Mesenchymal stem cell (in vitro differentiated cells and primary cell): ENCODE data around the gene PCDHGA1.
A peak's percentile ranks its signal among the peaks of the same experiment; 100 is the strongest.
"Not testable (repeated sequence)": the region's sequence is repeated elsewhere in the genome, so short reads cannot be mapped to it uniquely, and the experiment has no call there.

Experiments
- DNase-seq: peaks from one replicate; pipeline ENCODE4 v3.0.0-alpha.2; 2013
- H2AFZ ChIP-seq: one replicate; pipeline ENCODE4 v1.6.1; 2013; ENCODE audit warnings: low read depth, mild to moderate bottlenecking, control low read depth, inconsistent platforms, low read length, moderate library complexity
- H2AK5ac ChIP-seq: 2 replicates; pipeline ENCODE4 v1.6.1; 2013; ENCODE audit warnings: low read length, moderate library complexity, mild to moderate bottlenecking, inconsistent platforms; ENCODE audit not compliant: severe bottlenecking
- H2BK120ac ChIP-seq: one replicate; pipeline ENCODE4 v1.6.1; 2013; ENCODE audit warnings: low read depth, mild to moderate bottlenecking, inconsistent platforms, low read length, moderate library complexity
- H2BK12ac ChIP-seq, 2 experiments: one replicate each; pipeline ENCODE4 v1.6.1; 2013; ENCODE audit warnings: inconsistent platforms in 2 of 2, low read length in 2 of 2, mild to moderate bottlenecking in 2 of 2, moderate library complexity in 2 of 2, control low read depth in 1 of 2
- H2BK15ac ChIP-seq: one replicate; pipeline ENCODE4 v1.6.1; 2013; ENCODE audit warnings: mild to moderate bottlenecking, low read depth, inconsistent platforms; ENCODE audit not compliant: poor library complexity, severe bottlenecking
- H2BK5ac ChIP-seq: 2 replicates; pipeline ENCODE4 v1.6.1; 2013; ENCODE audit warnings: low read depth, mild to moderate bottlenecking, low read length, control low read depth, inconsistent platforms; ENCODE audit not compliant: poor library complexity, severe bottlenecking
- H3K14ac ChIP-seq, 2 experiments: one replicate each; pipeline ENCODE4 v1.6.1; 2013; ENCODE audit warnings: inconsistent platforms in 2 of 2, low read length in 2 of 2, control low read depth in 1 of 2, mild to moderate bottlenecking in 1 of 2, moderate library complexity in 1 of 2
- H3K18ac ChIP-seq, 2 experiments: one replicate each; pipeline ENCODE4 v1.6.1; 2013; ENCODE audit warnings: inconsistent platforms in 2 of 2, low read length in 2 of 2, control low read depth in 1 of 2, low read depth in 1 of 2, mild to moderate bottlenecking in 1 of 2
- H3K23ac ChIP-seq, 2 experiments: one replicate each; pipeline ENCODE4 v1.6.1; 2013; ENCODE audit warnings: inconsistent platforms in 2 of 2, low read length in 2 of 2, mild to moderate bottlenecking in 2 of 2, moderate library complexity in 2 of 2, control low read depth in 1 of 2
- H3K27ac ChIP-seq: 2 replicates; pipeline ENCODE4 v1.5.1; 2013; ENCODE audit warnings: mild to moderate bottlenecking, moderate library complexity, low read length, control low read depth, inconsistent platforms; ENCODE audit not compliant: poor library complexity, severe bottlenecking
- H3K27me3 ChIP-seq, 2 experiments: 2 replicates each; pipeline versions ENCODE4 v1.6.1 to v1.7.0; 2013; ENCODE audit warnings: low read length in 2 of 2, mild to moderate bottlenecking in 2 of 2, moderate library complexity in 2 of 2, control low read depth in 1 of 2, inconsistent platforms in 1 of 2; ENCODE audit not compliant: control insufficient read depth in 1 of 2, insufficient read depth in 1 of 2
- H3K36me3 ChIP-seq, 2 experiments: 2 replicates each; pipeline versions ENCODE4 v1.6.1 to v1.7.0; 2013; ENCODE audit warnings: low read length in 2 of 2, control low read depth in 1 of 2, inconsistent platforms in 1 of 2, low read depth in 1 of 2, mild to moderate bottlenecking in 1 of 2; ENCODE audit not compliant: insufficient read depth in 2 of 2, control insufficient read depth in 1 of 2
- H3K4ac ChIP-seq, 2 experiments: one replicate each; pipeline ENCODE4 v1.6.1; 2013; ENCODE audit warnings: inconsistent platforms in 2 of 2, low read length in 2 of 2, mild to moderate bottlenecking in 2 of 2, moderate library complexity in 2 of 2, control low read depth in 1 of 2, low read depth in 1 of 2
- H3K4me1 ChIP-seq: 2 replicates; pipeline ENCODE4 v1.6.1; 2013; ENCODE audit warnings: low read depth, low read length, control low read depth; ENCODE audit not compliant: control insufficient read depth, insufficient read depth
- H3K4me2 ChIP-seq: 2 replicates; pipeline ENCODE4 v1.6.1; 2013; ENCODE audit warnings: low read length, mild to moderate bottlenecking, inconsistent platforms; ENCODE audit not compliant: poor library complexity, severe bottlenecking
- H3K4me3 ChIP-seq, 2 experiments: 2 replicates each; pipeline versions ENCODE4 v1.5.1 to v1.7.0; 2013; ENCODE audit warnings: low read length in 2 of 2, mild to moderate bottlenecking in 2 of 2, control low read depth in 1 of 2, low read depth in 1 of 2; ENCODE audit not compliant: insufficient read depth in 1 of 2
- H3K79me1 ChIP-seq: replicated peaks from 2 replicates; pipeline ENCODE4 v1.6.1; 2013; ENCODE audit warnings: mild to moderate bottlenecking, control low read depth, low read length, inconsistent platforms; ENCODE audit not compliant: poor library complexity, severe bottlenecking
- H3K9ac ChIP-seq: 2 replicates; pipeline ENCODE4 v1.7.0; 2013; ENCODE audit warnings: mild to moderate bottlenecking, low read length, moderate library complexity
- H3K9me3 ChIP-seq: 2 replicates; pipeline ENCODE4 v1.7.0; 2013; ENCODE audit warnings: mild to moderate bottlenecking, low read length; ENCODE audit not compliant: control insufficient read depth
- H4K8ac ChIP-seq: one replicate; pipeline ENCODE4 v1.6.1; 2013; ENCODE audit warnings: inconsistent platforms, mild to moderate bottlenecking, low read length, moderate library complexity
- H4K91ac ChIP-seq: one replicate; pipeline ENCODE4 v1.6.1; 2013; ENCODE audit warnings: mild to moderate bottlenecking, low read length, inconsistent platforms
- WGBS: methylation state at CpG from one replicate; pipeline ENCODE4 v1.1.7; 2013; ENCODE audit warnings: mixed read lengths; 5-methylcytosine and 5-hydroxymethylcytosine counted together

Gene PCDHGA1

DNA sequence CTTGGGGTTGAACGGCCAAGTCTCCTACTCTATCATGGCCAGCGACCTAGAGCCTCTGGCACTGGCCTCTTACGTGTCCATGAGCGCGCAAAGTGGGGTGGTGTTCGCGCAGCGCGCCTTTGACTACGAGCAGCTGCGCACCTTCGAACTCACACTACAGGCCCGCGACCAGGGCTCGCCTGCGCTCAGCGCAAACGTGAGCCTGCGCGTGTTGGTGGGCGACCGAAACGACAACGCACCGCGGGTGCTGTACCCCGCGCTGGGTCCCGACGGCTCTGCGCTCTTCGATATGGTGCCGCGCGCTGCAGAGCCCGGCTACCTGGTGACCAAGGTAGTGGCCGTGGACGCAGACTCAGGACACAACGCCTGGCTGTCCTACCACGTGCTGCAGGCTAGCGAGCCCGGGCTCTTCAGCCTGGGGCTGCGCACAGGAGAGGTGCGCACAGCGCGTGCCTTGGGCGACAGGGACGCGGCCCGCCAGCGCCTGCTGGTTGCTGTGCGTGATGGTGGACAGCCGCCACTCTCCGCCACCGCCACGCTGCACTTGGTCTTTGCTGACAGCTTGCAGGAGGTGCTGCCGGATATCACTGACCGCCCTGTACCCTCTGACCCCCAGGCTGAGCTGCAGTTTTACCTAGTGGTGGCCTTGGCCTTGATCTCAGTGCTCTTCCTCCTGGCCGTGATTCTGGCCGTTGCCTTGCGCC is 69.4 kb downstream of the PCDHGA1 start:
- Histone ChIP-seq H4K91ac (no peak overlapping the region), H3K4me2 (no peak overlapping the region), H3K4me3 (peak overlapping the region; percentile 4 to 70), H3K18ac (no peak overlapping the region), H4K8ac (no peak overlapping the region), H3K9ac (no peak overlapping the region), H2AFZ (no peak overlapping the region), H3K79me1 (peaks cover 15% of the 10 kb centered on the region), H3K27me3 (no peaks in the 10 kb centered on the region), H3K4me1 (no peaks in the 10 kb centered on the region), H3K36me3 (peaks cover 0 to 26% of the 10 kb centered on the region in 2 experiments), H3K23ac (no peak overlapping the region), H2BK5ac (no peak overlapping the region), H2AK5ac (no peak overlapping the region), H2BK15ac (no peak overlapping the region), H3K9me3 (peaks cover 60% of the 10 kb centered on the region), H3K27ac (no peak overlapping the region), H3K14ac (no peak overlapping the region), H2BK120ac (no peak overlapping the region), H3K4ac (no peak overlapping the region), H2BK12ac (no peak overlapping the region)
- no peak for DNase-seq
- WGBS, result 96% methylated on average over 61 of the region's 61 CpGs

GRCh38 chr5:141402553-141403243 is 72.4 kb downstream of the PCDHGA1 start, which contains the start of gene PCDHGA9:
Gene PCDHGA9 (plus strand): TSS chr5:141402778. CDS start chr5:141402953, 175 bp downstream.
- Histone ChIP-seq H3K4me3 (peak within 1 kb of the TSS in 1 of 2 experiments; percentile 75), H3K27me3 (no peaks in the 10 kb centered on the region), H3K4ac (no peak within 1 kb of the TSS), H3K23ac (no peak within 1 kb of the TSS), H3K18ac (no peak within 1 kb of the TSS), H3K79me1 (peaks cover 13% of the 10 kb centered on the region), H3K4me2 (no peak within 1 kb of the TSS), H2AFZ (no peak within 1 kb of the TSS), H3K9ac (peak within 1 kb of the TSS; percentile 53), H3K4me1 (no peaks in the 10 kb centered on the region), H3K9me3 (peaks cover 54% of the 10 kb centered on the region), H2AK5ac (no peak within 1 kb of the TSS), H2BK12ac (no peak within 1 kb of the TSS), H2BK120ac (no peak within 1 kb of the TSS), H3K14ac (no peak within 1 kb of the TSS), H2BK5ac (no peak within 1 kb of the TSS), H4K91ac (no peak within 1 kb of the TSS), H4K8ac (no peak within 1 kb of the TSS), H2BK15ac (no peak within 1 kb of the TSS), H3K36me3 (peaks cover 0 to 24% of the 10 kb centered on the region in 2 experiments), H3K27ac (no peak within 1 kb of the TSS)
- 93% methylated on average over 27 of the region's 27 CpGs for WGBS
- no peak for DNase-seq

DNA sequence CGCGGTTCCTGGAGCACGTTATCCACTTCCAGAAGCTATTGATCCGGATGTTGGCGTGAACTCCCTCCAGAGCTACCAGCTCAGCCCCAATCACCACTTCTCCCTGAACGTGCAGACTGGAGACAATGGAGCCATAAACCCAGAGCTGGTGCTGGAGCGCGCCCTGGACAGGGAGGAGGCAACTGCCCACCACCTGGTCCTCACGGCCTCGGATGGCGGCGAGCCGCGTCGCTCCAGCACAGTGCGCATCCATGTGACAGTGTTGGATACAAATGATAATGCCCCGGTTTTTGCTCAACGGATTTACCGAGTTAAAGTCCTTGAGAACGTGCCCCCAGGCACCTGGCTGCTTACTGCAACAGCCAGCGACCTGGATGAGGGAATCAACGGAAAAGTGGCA is 73.1 kb downstream of the PCDHGA1 start:
- WGBS, result 98% methylated on average over 20 of the region's 22 CpGs
- peaks cover 54% of the 10 kb centered on the region for H3K9me3 ChIP-seq
- H2BK12ac ChIP-seq, result no peak overlapping the region

GRCh38 chr5:141407790-141408505 is 77.6 kb downstream of the PCDHGA1 start, which contains the start of gene PCDHGB6:
Gene PCDHGB6 (plus strand): TSS chr5:141408021. CDS start chr5:141408203, 182 bp downstream.
- peaks cover 24% of the 10 kb centered on the region for H3K79me1 ChIP-seq
- not testable (repeated sequence) for H3K23ac ChIP-seq, H2BK15ac ChIP-seq, H2BK120ac ChIP-seq, H3K4ac ChIP-seq, H2BK5ac ChIP-seq, H3K4me1 ChIP-seq, H3K14ac ChIP-seq, H2BK12ac ChIP-seq, H2AK5ac ChIP-seq, H3K27ac ChIP-seq
- peaks cover 0 to 24% of the 10 kb centered on the region in 2 experiments for H3K36me3 ChIP-seq
- H4K8ac ChIP-seq, result peak within 1 kb of the TSS; percentile 64
- H4K91ac ChIP-seq, result peak within 1 kb of the TSS; percentile 90
- 4% methylated on average over 47 of the region's 51 CpGs for WGBS
- peak within 1 kb of the TSS; percentile 55 for H2AFZ ChIP-seq
- peak within 1 kb of the TSS; percentile 57 to 72 for H3K4me3 ChIP-seq
- H3K4me2 ChIP-seq, result peak within 1 kb of the TSS; percentile 35
- peaks cover 39% of the 10 kb centered on the region for H3K9me3 ChIP-seq
- peaks cover 0 to 17% of the 10 kb centered on the region in 2 experiments for H3K27me3 ChIP-seq
- DNase-seq, result peak; percentile 83
- peak within 1 kb of the TSS; percentile 16 to 67 for H3K18ac ChIP-seq
- H3K9ac ChIP-seq, result peak within 1 kb of the TSS; percentile 26

More for the DNA sequence above, 73.1 kb downstream of the PCDHGA1 start:
- no peak overlapping the region for H3K4ac ChIP-seq
- no peak for DNase-seq
- H4K91ac ChIP-seq, result no peak overlapping the region
- no peak overlapping the region for H3K27ac ChIP-seq
- H3K27me3 ChIP-seq, result no peaks in the 10 kb centered on the region
- no peak overlapping the region for H3K4me2 ChIP-seq
- H2BK120ac ChIP-seq, result no peak overlapping the region
- no peak overlapping the region for H3K23ac ChIP-seq
- peaks cover 13% of the 10 kb centered on the region for H3K79me1 ChIP-seq
- H3K4me1 ChIP-seq, result no peaks in the 10 kb centered on the region
- no peak overlapping the region for H3K9ac ChIP-seq
- no peak overlapping the region for H2AK5ac ChIP-seq
- no peak overlapping the region for H3K14ac ChIP-seq
- H3K18ac ChIP-seq, result no peak overlapping the region
- H2BK15ac ChIP-seq, result no peak overlapping the region
- peak overlapping the region in 1 of 2 experiments; percentile 75 for H3K4me3 ChIP-seq
- H2AFZ ChIP-seq, result no peak overlapping the region
- H4K8ac ChIP-seq, result no peak overlapping the region
- H2BK5ac ChIP-seq, result no peak overlapping the region
- H3K36me3 ChIP-seq, result peaks cover 0 to 28% of the 10 kb centered on the region in 2 experiments
